NK-92 treated with Interleukin-12 subunit alpha and Interleukin-12 subunit beta, amount 100 ng/mL, for 24 hours (cell line): ENCODE data around the gene NPAS1.
"Not testable (repeated sequence)": the region's sequence is repeated elsewhere in the genome, so short reads cannot be mapped to it uniquely, and the experiment has no call there.

Experiments
- DNase-seq: peaks from one replicate; lab custom pipeline; 2025; lab: John Stamatoyannopoulos, UW

NPAS1 gene

GRCh38 chr19:46992699-46993535 lies 26.7 kb upstream of the NPAS1 start:
- no peak for DNase-seq

- no peak for DNase-seq
Measured at GRCh38 chr19:46993622-46994021, 26.0 kb upstream of the NPAS1 start.

- no peak for DNase-seq
Measured at GRCh38 chr19:46994141-46994686, 25.4 kb upstream of the NPAS1 start.

- no peak for DNase-seq
Measured at GRCh38 chr19:46995492-46995891, 24.1 kb upstream of the NPAS1 start.

GRCh38 chr19:46998445-46999125 lies 21.1 kb upstream of the NPAS1 start:
- no peak for DNase-seq

- no peak for DNase-seq
Measured at GRCh38 chr19:46999377-46999776, 20.3 kb upstream of the NPAS1 start.

GRCh38 chr19:46999878-47000277 lies 19.8 kb upstream of the NPAS1 start:
- no peak for DNase-seq

GRCh38 chr19:47000373-47000772 lies 19.3 kb upstream of the NPAS1 start:
- DNase-seq = no peak

- DNase-seq = no peak
Measured at GRCh38 chr19:47001584-47001983, 18.1 kb upstream of the NPAS1 start.

- no peak for DNase-seq
Measured at GRCh38 chr19:47002106-47002766, 17.4 kb upstream of the NPAS1 start.

- no peak for DNase-seq
Measured at GRCh38 chr19:47002853-47003610, 16.6 kb upstream of the NPAS1 start.

- DNase-seq = no peak
Measured at GRCh38 chr19:47003611-47004465, 15.8 kb upstream of the NPAS1 start.

- DNase-seq = no peak
Measured at GRCh38 chr19:47005164-47005641, 14.4 kb upstream of the NPAS1 start.

GRCh38 chr19:47005873-47006272 lies 13.8 kb upstream of the NPAS1 start:
- DNase-seq = no peak

GRCh38 chr19:47006496-47006895 lies 13.1 kb upstream of the NPAS1 start:
- no peak for DNase-seq

- DNase-seq = not testable (repeated sequence)
Measured at GRCh38 chr19:47010549-47010948, 9.1 kb upstream of the NPAS1 start.

GRCh38 chr19:47012617-47013016 lies 7.0 kb upstream of the NPAS1 start:
- no peak for DNase-seq

- peak; percentile 31 for DNase-seq
Measured at GRCh38 chr19:47013041-47013517, 6.6 kb upstream of the NPAS1 start.

GRCh38 chr19:47018923-47019322 lies 714 bp upstream of the NPAS1 start:
- DNase-seq = no peak

- DNase-seq = no peak
Measured at GRCh38 chr19:47020132-47020805, 632 bp downstream of the NPAS1 start.
